Gastrocnemius medialis (tissue), 4 donors: Measurements from ENCODE around the gene OXCT2. TPM values are rescaled to one million over a fixed set of nuclear protein-coding genes. Genes with fewer than 3 reads are reported as not detected.
"Not testable (repeated sequence)": the region's sequence is repeated elsewhere in the genome, so short reads cannot be mapped to it uniquely, and the experiment has no call there.

Source experiments
- ATAC-seq, 2 donors: fragments of 150-250 bp; one replicate each; pipeline ENCODE4 v1.9.1; 2016
- DNase-seq, 2 donors: peaks; one replicate each; pipeline ENCODE4 v3.0.0-alpha.2; 2019
- H3K27ac ChIP-seq, 4 donors: fragments of 200-600 bp; sonication (generic); 1 replicate in 1 of 4; 2 replicates in 3 of 4; pipeline ENCODE4 v1.5.1; 2016 to 2018; ENCODE audit warnings: mild to moderate bottlenecking in 2 of 4, moderate library complexity in 1 of 4
- H3K27me3 ChIP-seq, 3 donors: fragments of 200-600 bp; sonication (generic) in 2 of 3; 1 replicate in 1 of 3; 2 replicates in 2 of 3; pipeline versions ENCODE4 v1.5.1 to v1.6.0; 2016 to 2019; ENCODE audit warnings: mild to moderate bottlenecking in 1 of 3, moderate library complexity in 1 of 3
- H3K36me3 ChIP-seq, 2 donors: fragments of 200-600 bp; sonication (generic) in 1 of 2; one replicate each; pipeline ENCODE4 v1.5.1; 2017 to 2018
- H3K4me1 ChIP-seq, 2 donors: fragments of 200-600 bp; sonication (generic) in 1 of 2; one replicate each; pipeline ENCODE4 v1.5.1; 2016 to 2017; ENCODE audit warnings: mild to moderate bottlenecking in 2 of 2
- H3K4me3 ChIP-seq, 4 donors: fragments of 200-600 bp; sonication (generic) in 3 of 4; 1 replicate in 1 of 4; 2 replicates in 3 of 4; pipeline ENCODE4 v1.5.1; 2016 to 2019; ENCODE audit warnings: mild to moderate bottlenecking in 2 of 4
- H3K9me3 ChIP-seq, 3 donors: fragments of 200-600 bp; sonication (generic) in 2 of 3; 1 replicate in 1 of 3; 2 replicates in 2 of 3; pipeline ENCODE4 v1.5.1; 2016 to 2019
- CTCF ChIP-seq, 5 experiments: fragments of 450-650 bp in 3 of 5; fragments of 200-600 bp in 2 of 5; sonication (generic) in 2 of 5; IDR thresholded peaks in 4 of 5; conservative IDR thresholded peaks in 1 of 5; 1 replicate in 4 of 5; 2 replicates in 1 of 5; pipeline ENCODE4 v1.5.1; 2016 to 2019; ENCODE audit warnings: antibody characterized with exemption in 5 of 5, mild to moderate bottlenecking in 3 of 5, moderate library complexity in 3 of 5
- POLR2A ChIP-seq, 2 donors: fragments of 450-650 bp; IDR thresholded peaks; one replicate each; pipeline ENCODE4 v1.6.1; 2017; ENCODE audit warnings: antibody characterized with exemption in 2 of 2, mild to moderate bottlenecking in 2 of 2, moderate library complexity in 2 of 2
- in situ Hi-C, 4 donors: fragments of 200-750 bp; cut with MboI; loops; one replicate each; pipeline versions ENCODE4 v1.15.0 to v1.8.0; 2017; ENCODE audit warnings: low sequenced_read_pairs in 4 of 4
- intact Hi-C: fragments of 100-400 bp; cut with DNase I; formaldehyde crosslinking; loops from one replicate; pipeline ENCODE4 v1.15.1; 2023; ENCODE audit warnings: low total_unique reads
- total RNA-seq, 4 donors: library from RNA; depleted of rRNA; stranded (reverse); fragments of >200 nt; gene quantifications; one replicate each; pipeline versions ENCODE4 v1.1.0 to v1.2.3, GENCODE V29; 2016

OXCT2 gene
- total RNA-seq, 4 donors from 2014 or later = 0.86 TPM; not detected in 3

DNA sequence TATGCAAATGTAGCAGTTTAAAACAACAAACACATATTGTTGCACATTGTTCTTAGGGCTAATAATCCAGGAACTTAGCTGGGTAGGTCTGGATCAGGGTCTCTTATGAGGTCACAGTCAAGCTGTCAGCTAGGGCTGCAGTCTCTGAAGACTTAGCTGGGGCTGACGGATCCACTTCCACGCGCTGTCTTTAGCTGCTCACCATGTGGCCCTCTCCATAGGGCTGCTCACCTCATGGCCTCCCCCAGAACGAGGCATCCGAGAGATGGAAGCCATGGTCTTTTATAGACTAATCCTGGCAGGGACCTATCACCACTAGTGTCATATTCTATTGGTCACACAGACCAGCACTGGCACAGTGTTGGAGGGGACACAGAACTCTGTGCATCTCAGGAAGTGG is 8.7 kb upstream of the OXCT2 start:
- Histone ChIP-seq H3K27ac (no peak overlapping the region), H3K4me1 (no peaks in the 10 kb centered on the region), H3K4me3 (no peak overlapping the region), H3K27me3 (no peaks in the 10 kb centered on the region), H3K9me3 (no peaks in the 10 kb centered on the region), H3K36me3 (no peaks in the 10 kb centered on the region)
- intact Hi-C loops (no loop called here), in situ Hi-C loops (no loop called here)
- DNase-seq (no peak), ATAC-seq (no peak)
- TF ChIP-seq POLR2A (IDR thresholded peaks at IDR 0.05) = no peak
- no peak for TF ChIP-seq CTCF (IDR thresholded peaks at IDR 0.05 in 4 of 5, conservative IDR thresholded peaks at IDR 0.05 in 1 of 5)

DNA sequence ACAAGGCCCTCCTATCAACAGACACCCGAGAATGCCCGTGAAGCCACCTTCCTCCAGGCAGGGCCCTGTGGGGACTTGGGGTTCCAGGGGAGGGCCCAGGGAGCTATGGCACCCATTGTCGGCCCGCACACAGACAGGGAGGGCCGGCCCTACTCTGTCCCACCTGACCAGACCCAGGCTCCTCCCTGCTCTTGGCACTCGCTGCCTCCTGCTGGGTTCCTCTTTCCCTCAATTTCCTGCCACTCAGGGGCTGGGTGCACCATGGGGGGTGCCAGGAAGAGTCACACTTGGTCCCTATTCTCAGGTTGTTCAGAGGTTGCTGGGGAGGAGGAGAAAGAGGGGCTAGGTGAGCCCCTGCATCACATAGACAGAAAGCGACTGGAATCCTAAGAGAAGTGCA is 8.0 kb upstream of the OXCT2 start:
- in situ Hi-C loops = no loop called here
- Histone ChIP-seq H3K36me3 (no peaks in the 10 kb centered on the region), H3K9me3 (no peaks in the 10 kb centered on the region), H3K27ac (no peak overlapping the region), H3K4me1 (no peaks in the 10 kb centered on the region), H3K4me3 (no peak overlapping the region), H3K27me3 (no peaks in the 10 kb centered on the region)
- DNase-seq (no peak), ATAC-seq (no peak)
- TF ChIP-seq POLR2A (IDR thresholded peaks at IDR 0.05) (no peak), CTCF (IDR thresholded peaks at IDR 0.05 in 4 of 5, conservative IDR thresholded peaks at IDR 0.05 in 1 of 5) (no peak)
- intact Hi-C loops = no loop called here

- H3K9me3 ChIP-seq, H3K27ac ChIP-seq, H3K4me1 ChIP-seq, in situ Hi-C loops, DNase-seq, H3K4me3 ChIP-seq, ATAC-seq, H3K36me3 ChIP-seq, intact Hi-C loops, H3K27me3 ChIP-seq: not testable (repeated sequence)
Observed at GRCh38 chr1:39778463-39779099, 7.4 kb upstream of the OXCT2 start.

DNA sequence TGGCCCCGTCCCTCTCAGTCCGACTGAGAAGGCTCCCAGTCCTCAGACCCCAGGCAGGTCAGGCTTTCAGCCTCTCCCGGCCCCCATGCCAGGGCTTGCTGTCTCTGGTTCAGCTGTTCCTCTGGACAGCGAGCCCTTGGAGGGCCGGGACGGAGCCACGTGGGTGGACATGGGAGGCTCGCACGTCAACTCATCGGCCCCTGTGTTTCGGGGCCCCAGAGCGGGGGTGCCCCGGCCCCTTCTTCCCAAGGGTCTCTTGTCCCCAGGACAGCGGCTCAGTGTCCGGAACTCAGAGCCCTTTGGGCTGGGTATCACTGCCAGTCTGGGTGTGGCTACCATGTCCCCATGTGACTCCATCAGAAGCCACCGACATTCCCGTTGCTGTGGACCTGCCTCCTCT is 6.7 kb upstream of the OXCT2 start:
- H3K4me3 ChIP-seq, in situ Hi-C loops, ATAC-seq, H3K4me1 ChIP-seq, H3K27ac ChIP-seq, H3K36me3 ChIP-seq, DNase-seq, intact Hi-C loops, H3K27me3 ChIP-seq, H3K9me3 ChIP-seq: not testable (repeated sequence)

DNA sequence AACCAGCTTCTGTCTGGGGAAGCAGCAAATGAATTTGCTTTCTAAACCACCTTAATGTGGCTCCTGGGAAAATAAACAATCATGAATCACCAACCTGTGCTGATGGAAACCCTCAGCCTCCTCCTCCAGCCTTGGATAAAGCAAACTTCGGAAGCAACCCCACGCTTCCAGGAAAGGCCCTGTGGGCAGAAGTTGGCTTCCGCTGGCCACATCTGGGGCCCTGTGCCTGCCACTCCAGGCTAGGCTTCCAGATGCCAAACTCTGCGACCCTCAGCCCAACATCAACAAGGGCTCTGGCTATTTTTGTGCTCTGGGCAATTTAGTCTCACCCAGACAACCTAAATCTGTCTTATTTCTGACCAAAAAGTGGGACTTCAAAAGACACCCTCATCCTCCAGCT is 6.2 kb upstream of the OXCT2 start:
- TF ChIP-seq POLR2A (IDR thresholded peaks at IDR 0.05) = no peak
- no peak for TF ChIP-seq CTCF (IDR thresholded peaks at IDR 0.05 in 4 of 5, conservative IDR thresholded peaks at IDR 0.05 in 1 of 5)
- in situ Hi-C loops = no loop called here

DNA sequence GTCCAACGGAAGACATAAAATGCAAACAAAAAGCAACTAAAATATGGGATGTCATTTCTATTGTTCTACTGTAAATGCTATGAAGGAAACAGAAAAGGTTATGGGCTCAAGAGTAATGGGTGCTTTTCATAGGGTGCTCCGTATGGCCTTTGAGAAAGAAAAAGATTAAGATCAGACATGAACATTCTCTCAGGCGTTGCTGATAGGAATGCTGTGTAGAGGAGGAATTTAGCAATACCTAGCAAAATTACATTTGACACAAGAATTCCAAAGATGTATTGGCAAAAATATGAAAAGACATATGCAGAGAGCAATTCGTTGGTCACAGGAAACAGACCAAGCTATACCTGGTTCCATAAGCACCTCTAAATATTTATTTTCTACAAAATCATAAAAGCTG is 5.7 kb upstream of the OXCT2 start:
- H3K4me3 ChIP-seq = no peak overlapping the region
- H3K27ac ChIP-seq = no peak overlapping the region
- intact Hi-C loops (no loop called here), in situ Hi-C loops (no loop called here)
- no peaks in the 10 kb centered on the region for H3K4me1 ChIP-seq
- H3K36me3 ChIP-seq = no peaks in the 10 kb centered on the region
- H3K27me3 ChIP-seq = no peaks in the 10 kb centered on the region
- DNase-seq (no peak), ATAC-seq (no peak)
- no peak for TF ChIP-seq CTCF (IDR thresholded peaks at IDR 0.05 in 4 of 5, conservative IDR thresholded peaks at IDR 0.05 in 1 of 5)
- no peak for TF ChIP-seq POLR2A (IDR thresholded peaks at IDR 0.05)
- H3K9me3 ChIP-seq = no peaks in the 10 kb centered on the region

More for the DNA sequence above, 6.2 kb upstream of the OXCT2 start:
- no peaks in the 10 kb centered on the region for H3K9me3 ChIP-seq
- ATAC-seq (no peak), DNase-seq (no peak)
- no peaks in the 10 kb centered on the region for H3K27me3 ChIP-seq
- H3K4me1 ChIP-seq = no peaks in the 10 kb centered on the region
- H3K4me3 ChIP-seq = no peak overlapping the region
- no peak overlapping the region for H3K27ac ChIP-seq
- no peaks in the 10 kb centered on the region for H3K36me3 ChIP-seq
- intact Hi-C loops = no loop called here
